HEK293T (cell line): Measurements from ENCODE around the gene CELSR1.

Experiments
- FOXK2 ChIP-seq: fragments of 450-650 bp; IDR thresholded peaks from 2 replicates; pipeline ENCODE4 v1.6.1; 2016; ENCODE audit warnings: mild to moderate bottlenecking
- FOXM1 ChIP-seq: fragments of 450-650 bp; IDR thresholded peaks from 2 replicates; pipeline ENCODE4 v1.6.1; 2017; ENCODE audit warnings: mild to moderate bottlenecking, borderline replicate concordance

DNA sequence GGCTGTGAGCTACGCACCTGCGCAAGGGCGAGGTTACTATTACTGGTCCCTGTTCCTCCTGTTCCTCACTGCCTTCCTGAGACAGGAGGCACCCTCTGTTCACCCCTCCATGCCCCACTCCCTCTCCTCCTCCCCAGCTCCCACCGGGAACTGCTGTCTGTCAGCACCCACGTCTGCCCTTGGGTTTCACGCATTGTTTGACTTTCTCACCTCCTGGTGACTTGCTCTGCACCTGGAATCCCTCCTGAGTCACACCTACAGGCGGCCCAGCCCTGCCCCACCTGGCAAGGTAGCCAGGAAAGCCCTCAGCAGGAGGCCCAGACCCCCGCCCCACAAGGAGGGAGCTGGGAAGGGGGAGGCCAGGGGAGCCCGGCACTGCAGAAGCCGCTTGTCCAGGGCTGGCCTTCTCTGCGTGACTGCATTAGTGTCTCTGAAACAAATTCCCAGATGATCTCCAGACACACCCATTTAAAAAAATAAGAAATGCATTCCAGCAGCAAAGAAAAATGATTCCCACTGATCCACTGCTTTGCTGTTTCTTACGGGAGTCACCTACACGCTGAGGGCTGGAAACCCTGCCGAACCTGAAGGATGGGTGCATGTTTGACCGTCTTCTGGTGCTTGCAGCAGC lies 86.4 kb downstream of the CELSR1 start:
- TF ChIP-seq FOXM1 = no peak
- TF ChIP-seq FOXK2 = no peak
